ENCODE measurements around the gene COG1.

COG1 gene

DNA sequence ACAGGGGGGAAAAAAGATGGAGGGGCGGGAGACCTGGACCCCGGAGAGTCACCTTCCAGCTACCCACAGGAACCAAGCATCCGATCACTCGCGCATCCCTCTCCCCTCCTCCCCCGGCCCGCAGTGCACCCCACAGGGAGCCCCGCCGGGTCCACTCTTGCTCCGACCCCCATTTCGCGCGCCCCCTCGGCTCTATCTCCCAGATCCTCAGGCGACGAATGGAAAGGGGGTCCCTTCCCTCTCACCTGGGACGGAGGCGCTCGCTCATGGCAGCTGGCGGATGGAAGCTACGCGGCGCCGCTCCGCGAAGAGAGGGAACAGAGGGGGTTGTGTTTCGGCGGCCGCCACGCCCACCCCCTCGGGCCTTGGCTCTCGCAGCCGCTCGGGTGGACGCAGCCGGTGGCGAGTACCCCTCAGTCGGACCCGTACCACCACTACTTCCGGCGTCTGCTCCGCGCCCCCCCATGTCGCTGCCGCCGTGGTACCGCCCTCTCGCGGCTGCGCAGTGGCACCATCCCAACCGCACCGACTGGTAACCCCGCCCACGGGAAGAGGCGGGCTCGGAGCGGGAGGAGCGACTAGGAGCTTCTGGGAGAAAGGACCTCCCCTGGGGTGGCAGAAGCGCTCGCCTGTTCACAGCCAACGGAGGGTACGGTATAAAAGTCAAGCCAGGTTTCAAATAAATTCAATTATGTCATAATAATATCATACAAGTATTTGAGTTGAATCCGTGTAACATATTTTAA, 39.2 kb downstream of the COG1 start:
- peak; percentile 93 for DNase-seq

DNA sequence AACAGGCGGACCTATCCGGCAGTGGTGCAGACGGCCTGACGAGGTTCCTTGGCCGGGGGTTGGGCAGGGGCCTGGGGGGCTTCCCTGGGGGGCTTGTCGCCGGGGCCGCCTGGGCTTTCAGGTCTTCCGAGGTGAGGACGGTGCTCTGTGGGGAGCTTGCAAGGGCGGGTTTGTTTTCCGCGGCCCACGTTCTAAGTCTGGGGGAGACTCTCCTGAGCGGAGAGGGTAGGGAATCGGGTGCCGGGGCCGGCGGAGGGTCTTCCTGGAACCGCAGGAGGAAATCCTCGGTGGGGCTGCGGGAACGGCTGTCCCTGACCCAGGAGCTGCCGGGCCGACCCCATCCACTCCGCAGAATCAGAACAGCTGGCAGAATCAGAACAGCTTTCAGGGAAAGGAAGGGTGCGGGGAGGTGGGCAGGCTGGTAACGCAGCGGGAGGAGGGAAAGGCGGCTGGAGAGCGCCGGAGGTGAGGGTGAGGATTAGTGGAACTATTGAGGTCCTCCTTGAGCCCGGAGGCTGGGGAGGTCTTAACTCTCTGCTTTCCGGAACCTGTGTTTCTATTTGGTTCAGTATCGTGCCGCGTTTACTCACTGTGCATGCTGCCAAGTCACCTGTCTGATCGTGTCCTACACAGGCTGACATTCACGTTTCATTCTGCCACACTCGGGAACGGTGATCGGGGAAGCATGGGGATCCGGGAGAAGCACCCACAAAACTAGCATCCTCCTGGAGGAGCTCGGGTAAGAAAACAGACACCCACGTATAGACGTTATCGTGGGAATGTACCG, 39.9 kb downstream of the COG1 start:
- DNase-seq, result peak; percentile 38

DNA sequence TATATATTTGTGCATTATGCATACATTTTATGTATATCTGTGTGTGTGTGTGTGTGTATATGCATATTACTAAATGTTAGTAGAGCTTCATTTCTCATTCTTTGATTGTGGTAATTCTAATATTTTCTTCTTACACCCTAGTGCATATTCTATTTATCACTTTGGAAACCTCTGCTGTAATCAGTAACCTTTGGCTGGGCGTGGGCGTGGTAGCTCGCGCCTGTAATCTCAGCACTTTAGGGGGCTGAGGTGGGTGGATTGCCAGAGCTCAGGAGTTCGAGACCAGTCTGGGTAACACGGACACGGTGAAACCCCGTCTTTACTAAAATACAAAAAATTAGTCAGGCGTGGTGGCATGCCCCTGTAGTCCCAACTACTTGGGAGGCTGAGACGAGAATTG, 41.9 kb downstream of the COG1 start:
- no peak for DNase-seq

DNA sequence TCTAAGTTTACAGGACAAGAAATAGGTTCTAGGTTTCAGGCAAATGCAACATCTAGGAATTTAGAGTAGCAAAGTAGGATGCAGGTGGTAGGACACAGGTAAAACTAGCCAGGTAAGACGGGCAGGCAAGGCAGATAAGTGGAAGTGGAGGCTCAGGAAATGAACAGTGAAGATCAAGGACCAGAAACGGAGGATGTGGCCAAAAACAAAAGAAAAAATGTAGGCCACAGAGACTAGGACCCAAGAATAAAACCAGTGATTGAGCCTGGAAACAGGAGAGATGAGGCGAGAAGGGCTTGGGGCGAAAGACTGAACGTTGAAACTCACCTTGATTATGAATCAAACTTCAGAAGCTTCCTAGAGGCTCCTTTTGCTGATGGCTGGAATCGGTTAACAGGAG, 44.9 kb downstream of the COG1 start:
- DNase-seq, result no peak

DNA sequence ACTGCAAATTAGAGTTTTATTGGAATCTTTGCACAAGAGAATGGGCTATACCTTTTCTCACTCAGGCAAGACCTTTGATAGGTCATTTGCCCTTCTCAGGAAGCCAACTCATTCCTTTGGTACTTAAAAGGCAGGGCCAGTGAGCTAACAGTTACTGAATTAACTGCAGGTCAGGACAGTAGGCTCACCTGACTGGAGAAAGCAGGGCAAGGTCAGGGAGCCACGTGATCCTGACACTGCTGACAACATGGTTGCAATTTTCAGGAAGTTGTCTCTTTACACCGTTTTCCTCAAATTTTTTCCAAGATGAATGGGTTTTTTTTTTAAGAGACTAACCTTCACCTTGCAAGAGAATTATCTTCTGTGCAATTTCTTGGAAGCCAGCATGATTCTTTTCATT, 47.7 kb downstream of the COG1 start:
- no peak for DNase-seq

DNA sequence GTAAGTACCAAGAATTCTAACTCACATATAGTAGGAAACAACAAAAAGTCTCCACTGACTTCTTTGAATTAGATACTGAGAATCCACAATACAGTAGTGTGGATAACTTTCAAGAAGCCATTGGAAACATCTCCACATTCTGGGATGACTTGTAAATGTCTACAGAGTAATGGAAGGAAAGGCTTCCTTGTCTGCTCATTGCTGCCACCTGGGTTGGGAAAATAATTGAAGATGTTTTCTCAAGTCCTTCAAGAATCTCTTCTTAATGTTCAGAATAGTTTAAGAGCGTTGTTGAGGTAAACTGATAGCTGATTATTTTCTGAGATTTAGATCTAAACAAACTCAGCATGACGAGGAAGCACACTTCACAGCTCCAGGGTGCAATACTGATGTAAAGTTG, 54.9 kb downstream of the COG1 start:
- no peak for DNase-seq

DNA sequence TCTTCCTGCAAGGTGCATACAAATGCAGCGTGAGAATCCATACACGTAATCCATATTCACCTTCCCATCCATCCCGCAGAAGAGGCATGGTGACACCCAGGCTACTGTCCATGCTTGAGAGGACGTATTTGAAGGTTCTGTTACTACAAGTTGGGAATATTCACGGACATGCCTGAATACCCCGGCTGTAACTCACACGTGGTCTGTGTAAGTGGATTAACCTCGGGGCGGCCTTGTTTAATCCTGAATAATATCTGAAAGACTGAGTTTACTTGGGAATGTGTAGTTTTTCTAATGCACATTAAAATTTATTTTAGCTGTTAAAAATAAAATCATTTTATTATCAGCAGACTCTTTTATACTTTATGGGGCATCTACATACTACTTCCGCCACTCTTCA, 55.7 kb downstream of the COG1 start:
- no peak for DNase-seq

DNA sequence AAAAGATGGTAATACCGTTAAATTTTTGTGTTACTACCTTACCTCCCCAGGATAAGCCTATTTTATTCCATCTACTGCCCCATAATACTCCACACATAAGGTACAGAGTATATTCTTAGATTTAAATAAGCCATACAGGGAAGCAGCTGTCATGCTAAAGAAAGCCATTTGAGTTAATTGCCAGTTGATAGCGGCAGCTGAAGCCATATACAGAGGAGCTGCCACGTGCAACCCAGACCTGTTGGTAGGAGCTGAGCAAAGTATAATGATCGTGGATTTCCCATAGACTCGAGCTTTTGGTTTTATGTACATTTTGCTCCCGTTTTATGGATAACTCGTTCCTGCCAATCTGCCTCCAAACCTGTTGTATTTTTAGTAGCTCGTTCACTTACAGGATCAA, 56.8 kb downstream of the COG1 start:
- no peak for DNase-seq

DNA sequence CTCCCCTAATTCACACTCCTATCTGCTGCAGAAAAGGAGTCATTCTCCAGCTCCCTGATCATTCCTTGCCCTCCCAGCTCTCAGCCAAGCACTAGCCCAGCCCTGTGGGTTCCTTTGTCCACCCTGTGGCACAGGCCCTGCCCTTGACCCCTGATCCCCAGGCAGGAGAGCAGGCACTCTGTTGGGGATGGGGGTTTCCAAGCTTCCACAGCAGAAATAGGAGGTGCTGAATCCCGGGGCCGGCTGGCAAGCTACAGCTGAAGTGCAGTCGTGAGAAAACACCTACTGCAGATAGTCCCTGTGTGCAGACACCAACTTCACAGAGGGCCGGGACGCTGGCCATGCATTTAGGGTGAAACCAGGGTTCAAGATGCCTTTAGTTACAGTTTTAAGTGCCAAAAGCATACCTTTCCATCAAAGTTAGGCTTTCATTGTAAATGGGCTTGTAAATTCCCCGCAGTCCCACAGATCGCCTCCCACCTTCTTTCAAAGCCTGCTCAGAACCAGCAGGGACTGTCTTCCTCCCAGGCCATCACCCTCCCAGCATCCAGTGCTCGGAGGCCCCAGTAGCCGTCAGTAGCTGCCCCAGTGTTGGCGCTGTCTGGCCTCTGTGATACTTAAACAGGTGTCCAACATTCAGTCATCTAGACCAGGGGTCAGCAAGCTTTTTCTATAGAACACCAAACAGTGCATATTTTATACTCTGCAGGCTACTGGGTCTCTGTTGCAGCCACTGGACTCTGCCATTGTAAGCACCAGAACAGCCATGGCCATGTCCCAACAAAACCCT, 58.2 kb downstream of the COG1 start:
- DNase-seq, result no peak

DNA sequence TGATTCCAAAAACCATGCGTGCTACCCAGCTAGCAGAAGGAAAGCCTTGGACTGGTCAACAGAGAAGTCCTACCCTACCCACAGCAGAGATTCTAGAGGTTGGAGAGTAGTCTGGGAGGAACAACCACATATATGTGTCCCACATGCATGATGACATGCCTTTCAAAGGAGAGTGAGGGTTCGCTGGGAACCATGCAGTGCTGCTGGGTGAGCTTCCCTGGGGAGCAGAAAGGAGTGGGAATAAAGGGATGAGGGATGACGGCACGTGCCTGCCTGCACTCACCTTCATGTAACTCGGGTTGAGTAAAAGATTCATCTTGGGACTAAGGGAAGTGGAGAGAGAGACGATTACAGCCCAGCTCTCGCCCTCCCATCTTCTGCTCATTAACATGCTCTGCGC, 59.0 kb downstream of the COG1 start:
- DNase-seq, result no peak

DNA sequence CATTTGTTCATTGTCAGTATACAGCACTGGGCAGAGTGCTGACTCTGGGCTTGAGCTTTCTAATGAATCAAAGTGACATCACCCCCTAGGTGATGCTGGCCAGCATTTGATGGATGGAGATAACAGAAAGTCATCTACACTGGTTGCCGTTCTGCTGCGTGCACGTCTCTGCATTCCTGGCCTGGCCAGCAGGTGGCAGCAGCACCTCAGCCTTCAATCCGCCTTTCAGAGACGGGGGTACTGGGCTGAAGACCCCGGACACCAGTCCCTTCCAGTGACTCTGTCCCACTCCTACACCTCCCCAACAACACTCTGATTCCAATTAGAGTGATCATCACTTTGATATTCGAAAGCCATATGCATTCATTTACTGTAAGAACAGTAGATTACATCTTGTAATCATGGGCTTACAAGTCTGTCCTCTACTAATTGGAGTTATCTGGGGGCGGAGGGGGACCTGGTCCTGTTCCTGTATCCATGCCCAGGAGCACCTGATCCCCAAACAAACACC, 62.9 kb downstream of the COG1 start:
- peak; percentile 52 for DNase-seq

DNA sequence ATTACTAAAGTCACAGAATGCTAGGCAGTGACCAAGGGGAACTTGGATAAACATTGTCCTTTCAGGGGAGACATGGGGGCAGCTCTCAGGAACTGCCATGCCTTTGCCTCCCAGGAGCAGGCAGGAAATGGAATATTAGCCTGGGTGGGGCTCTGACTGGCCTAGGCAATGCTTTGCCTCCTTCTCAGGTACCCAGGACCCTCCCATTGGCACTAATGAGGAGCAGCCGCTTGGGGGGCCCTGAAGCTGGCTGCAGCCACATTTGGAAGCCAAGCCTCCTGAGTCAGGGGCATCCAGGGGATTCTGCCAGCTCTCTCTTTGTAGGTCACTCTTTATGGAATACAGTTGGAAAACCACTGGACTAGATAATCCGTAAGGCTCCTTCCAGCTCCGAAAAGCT, 63.4 kb downstream of the COG1 start:
- DNase-seq, result no peak

DNA sequence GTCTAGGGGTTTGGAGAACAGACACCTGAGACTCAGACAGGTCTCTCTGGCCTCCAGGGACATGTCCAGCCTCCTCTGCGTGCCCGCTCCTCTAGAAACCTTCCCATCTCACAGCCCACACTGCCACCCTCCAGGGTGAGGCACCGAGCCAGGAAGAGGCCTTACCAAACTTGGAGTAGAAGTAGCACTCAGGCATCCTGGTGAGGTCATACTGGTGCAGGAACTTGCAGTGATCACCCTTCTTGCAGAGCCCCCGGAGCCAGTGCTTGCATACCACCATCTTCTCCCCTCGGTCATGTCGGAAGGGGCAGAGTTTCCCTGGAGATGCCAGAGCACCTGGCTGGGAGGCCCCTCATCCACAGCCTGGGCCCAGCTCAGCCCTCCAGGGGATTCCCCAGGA, 64.7 kb downstream of the COG1 start:
- DNase-seq, result no peak
